OCI-LY7 (cell line): ENCODE data around the gene PCNT. TPM values are rescaled to one million over a fixed set of nuclear protein-coding genes. Genes with fewer than 3 reads are reported as not detected.

ENCODE experiments used
- BruUV-seq: library from RNA; stranded (reverse); fragments of 400-500 nt; replicated peaks from 2 replicates; lab custom pipeline; 2021; lab: Mats Ljungman, UMichigan
- CTCF ChIA-PET: fragments of 300-600 bp; sonication (Branson Sonifier 250); formaldehyde crosslinking; loops from one replicate; lab custom pipeline; 2022; ENCODE audit warnings: antibody characterized with exemption; ENCODE audit not compliant: unreplicated experiment; lab: Charles Lee
- POLR2A ChIA-PET: fragments of 300-600 bp; sonication (Branson Sonifier 250); formaldehyde crosslinking; loops from one replicate; lab custom pipeline; 2022; ENCODE audit warnings: antibody characterized with exemption; lab: Charles Lee
- DNase-seq: peaks from one replicate; pipeline ENCODE4 v3.0.0-alpha.2; 2015; ENCODE audit warnings: low spot score
- H2AFZ ChIP-seq: fragments of 200-600 bp; sonication (generic), shearing (Covaris generic); 2 replicates; pipeline ENCODE4 v1.6.1; 2014; ENCODE audit warnings: mild to moderate bottlenecking, antibody characterized with exemption, low read length, moderate library complexity
- H3K27ac ChIP-seq: fragments of 200-600 bp; sonication (generic); 2 replicates; pipeline ENCODE4 v1.5.1; 2014; ENCODE audit warnings: mixed run types, low read depth, mild to moderate bottlenecking, moderate library complexity, low read length, inconsistent platforms; ENCODE audit not compliant: poor library complexity, severe bottlenecking
- H3K36me3 ChIP-seq: fragments of 200-600 bp; sonication (generic); 2 replicates; pipeline ENCODE4 v1.6.1; 2014; ENCODE audit warnings: mild to moderate bottlenecking, antibody characterized with exemption, low read length, moderate library complexity, mixed read lengths; ENCODE audit not compliant: insufficient read depth
- H3K4me1 ChIP-seq: fragments of 200-600 bp; sonication (generic); 2 replicates; pipeline ENCODE4 v1.5.1; 2014; ENCODE audit warnings: mild to moderate bottlenecking, low read length; ENCODE audit not compliant: insufficient read depth, poor library complexity, severe bottlenecking
- H3K4me2 ChIP-seq: fragments of 200-600 bp; sonication (generic); 2 replicates; pipeline ENCODE4 v1.6.1; 2014; ENCODE audit warnings: mild to moderate bottlenecking, low read length
- H3K4me3 ChIP-seq: fragments of 200-600 bp; sonication (generic); 2 replicates; pipeline ENCODE4 v1.5.1; 2014; ENCODE audit warnings: mild to moderate bottlenecking, low read depth, low read length; ENCODE audit not compliant: poor library complexity, severe bottlenecking
- H3K79me2 ChIP-seq: fragments of 200-600 bp; sonication (generic); 2 replicates; pipeline ENCODE4 v1.6.1; 2016; ENCODE audit warnings: low read depth, mild to moderate bottlenecking, low read length, moderate library complexity, mixed read lengths; ENCODE audit not compliant: insufficient read depth
- H3K9me2 ChIP-seq: fragments of 200-600 bp; sonication (generic); 2 replicates; pipeline ENCODE4 v1.6.1; 2016; ENCODE audit warnings: mild to moderate bottlenecking, low read length, mixed read lengths; ENCODE audit not compliant: insufficient read depth
- H3K9me3 ChIP-seq: fragments of 200-600 bp; sonication (generic); 2 replicates; pipeline ENCODE4 v1.6.1; 2014; ENCODE audit warnings: mild to moderate bottlenecking, mixed run types, low read length, mixed read lengths
- H4K20me1 ChIP-seq: fragments of 200-600 bp; sonication (generic); 2 replicates; pipeline ENCODE4 v1.6.1; 2014; ENCODE audit warnings: mild to moderate bottlenecking, antibody characterized with exemption, low read length, moderate library complexity, mixed read lengths; ENCODE audit not compliant: insufficient read depth
- CTCF ChIP-seq: fragments of 200-600 bp; sonication (generic); conservative IDR thresholded peaks from 2 replicates; pipeline ENCODE4 v1.5.1; 2014; ENCODE audit warnings: mild to moderate bottlenecking, antibody characterized with exemption, low read length, moderate library complexity, mixed read lengths
- EZH2phosphoT487 ChIP-seq: fragments of 200-600 bp; sonication (generic); IDR thresholded peaks from 2 replicates; pipeline ENCODE4 v1.6.1; 2018; ENCODE audit warnings: low read depth, borderline replicate concordance, mild to moderate bottlenecking, mixed run types, antibody characterized with exemption, low read length, moderate library complexity, mixed read lengths
- intact Hi-C: fragments of 100-400 bp; cut with micrococcal nuclease; formaldehyde crosslinking; loops from one replicate; pipeline ENCODE4 v1.10.0; 2022; ENCODE audit not compliant: unreplicated experiment
- total RNA-seq, 2 experiments: library from RNA; depleted of rRNA in 1 of 2; stranded (reverse); fragments of >200 nt in 1 of 2; shearing (Covaris generic) in 1 of 2; gene quantifications; 2 replicates each; pipeline ENCODE4 v1.2.3, GENCODE V29; 2014 to 2022

The PCNT gene
- total RNA-seq, 2 experiments from 2014 or later, result 48.4 to 84.1 TPM

- Histone ChIP-seq H3K79me2 (no peaks in the 10 kb centered on the region), H3K9me3 (no peaks in the 10 kb centered on the region), H3K4me1 (peaks cover 29% of the 10 kb centered on the region), H4K20me1 (no peaks in the 10 kb centered on the region), H3K4me3 (no peak overlapping the region), H3K4me2 (peak overlapping the region; percentile 82), H2AFZ (no peak overlapping the region), H3K27ac (peak overlapping the region; percentile 97), H3K9me2 (no peaks in the 10 kb centered on the region), H3K36me3 (peaks cover 84% of the 10 kb centered on the region)
- intact Hi-C loops, result loop anchor here (2.0 kb wide), 1 partner anchor 31 kb away; the partner anchor contains the start of gene PCNT
- ChIA-PET CTCF (no interaction called here), POLR2A (interaction anchor here (0.6 to 1.0 kb wide), 2 partner anchors 18 to 22 kb away, joined by 3 to 4 read pairs; no protein-coding TSS in a partner anchor)
- BruUV-seq, result no TSS peak
- TF ChIP-seq CTCF (no peak), EZH2phosphoT487 (no peak)
- DNase-seq, result no peak
Measured at GRCh38 chr21:46356005-46356338, 32.0 kb downstream of the PCNT start.

- Histone ChIP-seq H3K27ac (peak overlapping the region; percentile 97), H3K4me2 (peak overlapping the region; percentile 82), H3K36me3 (peaks cover 84% of the 10 kb centered on the region), H3K79me2 (no peaks in the 10 kb centered on the region), H3K4me1 (peaks cover 29% of the 10 kb centered on the region), H4K20me1 (no peaks in the 10 kb centered on the region), H3K9me3 (no peaks in the 10 kb centered on the region), H3K9me2 (no peaks in the 10 kb centered on the region), H3K4me3 (peak overlapping the region; percentile 57), H2AFZ (peak overlapping the region; percentile 32; the same call in 1 of the 2 replicates)
- CTCF ChIA-PET, result no interaction called here
- no peak for TF ChIP-seq EZH2phosphoT487
- TF ChIP-seq CTCF, result 0 out of 2 replicates have a peak, but pooled peaks have one; percentile 19
- POLR2A ChIA-PET, result interaction anchor here (0.6 to 1.4 kb wide), 9 partner anchors 19 to 278 kb away, joined by 3 to 6 read pairs (median 4); partner anchors contain the start of gene DIP2A
- no TSS peak for BruUV-seq
- DNase-seq, result peak; percentile 77
- intact Hi-C loops, result loop anchor here (2.0 kb wide), 1 partner anchor 32 kb away; the partner anchor contains the start of gene PCNT
Measured at GRCh38 chr21:46356494-46357334, 32.8 kb downstream of the PCNT start.
